SH-SY5Y (cell line): ENCODE results near the gene NSD1.

Experiments used
- GATA2 ChIP-seq: IDR thresholded peaks from 2 replicates; pipeline ENCODE4 v1.6.1; 2011; ENCODE audit warnings: mild to moderate bottlenecking, low read depth, low read length
- GATA3 ChIP-seq: IDR thresholded peaks from 2 replicates; pipeline ENCODE4 v1.6.1; 2011; ENCODE audit warnings: low read depth, mild to moderate bottlenecking, low read length, moderate library complexity

Gene NSD1

DNA sequence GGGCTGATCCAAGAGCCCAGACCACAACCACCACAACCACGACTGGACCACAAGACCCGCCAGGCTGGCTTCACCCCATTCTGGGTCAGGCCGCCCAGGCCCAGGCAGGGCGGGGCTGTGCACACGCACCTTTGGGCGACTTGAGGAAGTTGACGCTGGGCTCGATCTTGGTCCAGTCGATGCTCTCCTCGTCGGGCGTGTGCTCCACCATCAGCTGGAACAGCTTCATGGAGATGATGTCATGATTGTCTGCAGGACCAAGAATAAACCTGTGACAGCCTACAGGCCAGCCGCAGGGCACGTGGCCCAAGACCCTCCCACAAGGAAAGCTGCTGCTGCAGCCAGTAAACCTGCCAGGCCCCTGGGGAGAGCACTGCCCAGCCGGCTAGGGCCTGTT is 200.6 kb downstream of the NSD1 start:
- TF ChIP-seq GATA2, result no peak
- TF ChIP-seq GATA3, result no peak

DNA sequence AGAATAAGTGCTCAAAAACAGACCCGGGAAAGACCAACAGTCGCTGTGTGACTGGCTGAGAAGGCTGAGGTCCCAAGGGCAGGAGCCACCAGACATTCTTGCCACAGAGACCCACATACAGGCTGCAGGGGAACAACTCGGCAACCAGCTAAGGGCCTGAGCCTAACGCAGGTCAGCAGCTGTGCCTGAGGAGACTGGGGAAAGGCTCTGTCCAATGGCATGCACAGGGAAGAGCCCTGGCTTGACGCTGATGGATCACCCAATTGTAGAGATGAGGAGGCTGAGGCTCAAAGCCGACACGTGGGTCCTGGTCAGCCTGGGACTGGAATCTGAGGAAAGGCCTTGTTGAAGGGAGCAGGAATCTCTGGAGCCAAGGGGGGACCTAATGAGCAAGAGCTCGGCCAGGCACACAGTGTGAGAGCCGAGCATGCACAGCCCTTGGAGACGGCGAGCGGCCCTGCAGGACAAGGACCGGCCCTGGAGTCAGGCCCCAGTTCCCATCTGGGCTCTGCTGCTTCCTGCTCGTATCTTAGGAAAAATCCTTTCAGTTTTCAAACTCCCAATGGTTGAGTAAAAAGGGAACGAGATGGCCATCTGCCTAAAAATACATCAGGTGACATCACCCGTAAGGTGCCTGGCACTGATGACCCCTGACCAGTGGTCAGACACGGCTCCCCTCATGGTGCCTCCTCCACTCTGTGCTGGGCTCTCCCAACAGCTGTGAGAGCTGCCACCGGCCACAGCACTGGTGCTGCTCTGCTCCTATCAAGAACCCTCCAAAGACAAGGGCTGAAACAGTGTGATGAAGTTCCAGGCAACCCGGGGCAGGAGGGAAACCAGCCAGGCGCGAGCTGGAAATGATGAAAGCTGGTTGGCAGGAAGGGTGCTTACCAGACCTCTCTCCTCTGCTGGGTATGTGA is 201.5 kb downstream of the NSD1 start:
- TF ChIP-seq GATA3, result no peak
- TF ChIP-seq GATA2, result no peak

DNA sequence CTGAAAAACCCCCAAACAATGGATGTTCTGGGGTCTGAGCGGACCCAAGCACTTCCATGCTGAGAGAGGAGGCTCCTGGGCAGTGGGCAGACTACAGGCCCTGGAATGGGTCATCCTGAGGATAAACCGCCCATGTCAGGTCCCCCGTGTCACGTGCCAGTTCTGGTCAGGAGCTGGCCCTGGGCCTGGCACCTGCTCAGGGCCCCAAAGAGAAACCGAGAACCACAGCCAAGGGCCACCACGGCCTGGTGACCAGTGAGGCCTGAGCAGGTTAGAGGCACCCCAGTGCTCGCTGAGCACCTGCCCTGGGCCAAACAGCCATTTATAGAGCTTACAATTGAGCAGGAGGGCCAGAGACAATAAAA is 202.1 kb downstream of the NSD1 start:
- TF ChIP-seq GATA2 (no peak), GATA3 (no peak)

DNA sequence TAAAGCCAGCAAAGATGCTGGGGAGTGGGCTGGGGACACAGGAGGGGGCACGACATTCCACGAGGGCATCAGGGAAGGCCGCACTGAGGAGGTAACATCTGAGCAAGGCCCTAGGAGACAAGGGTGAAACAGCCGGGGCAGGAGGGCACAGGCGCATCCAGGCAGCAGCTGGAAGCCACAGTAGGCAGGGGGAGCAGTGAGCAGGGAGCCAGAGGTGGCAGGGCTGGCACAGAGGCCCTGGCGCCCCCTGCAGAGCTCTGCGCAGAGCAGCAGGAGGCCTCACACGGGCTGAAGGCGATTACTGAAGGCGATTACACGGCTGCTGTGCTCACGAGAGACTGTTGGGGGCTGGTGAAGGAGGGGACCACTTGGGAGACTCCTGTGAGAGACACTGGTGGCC is 202.5 kb downstream of the NSD1 start:
- TF ChIP-seq GATA2 (no peak), GATA3 (no peak)

DNA sequence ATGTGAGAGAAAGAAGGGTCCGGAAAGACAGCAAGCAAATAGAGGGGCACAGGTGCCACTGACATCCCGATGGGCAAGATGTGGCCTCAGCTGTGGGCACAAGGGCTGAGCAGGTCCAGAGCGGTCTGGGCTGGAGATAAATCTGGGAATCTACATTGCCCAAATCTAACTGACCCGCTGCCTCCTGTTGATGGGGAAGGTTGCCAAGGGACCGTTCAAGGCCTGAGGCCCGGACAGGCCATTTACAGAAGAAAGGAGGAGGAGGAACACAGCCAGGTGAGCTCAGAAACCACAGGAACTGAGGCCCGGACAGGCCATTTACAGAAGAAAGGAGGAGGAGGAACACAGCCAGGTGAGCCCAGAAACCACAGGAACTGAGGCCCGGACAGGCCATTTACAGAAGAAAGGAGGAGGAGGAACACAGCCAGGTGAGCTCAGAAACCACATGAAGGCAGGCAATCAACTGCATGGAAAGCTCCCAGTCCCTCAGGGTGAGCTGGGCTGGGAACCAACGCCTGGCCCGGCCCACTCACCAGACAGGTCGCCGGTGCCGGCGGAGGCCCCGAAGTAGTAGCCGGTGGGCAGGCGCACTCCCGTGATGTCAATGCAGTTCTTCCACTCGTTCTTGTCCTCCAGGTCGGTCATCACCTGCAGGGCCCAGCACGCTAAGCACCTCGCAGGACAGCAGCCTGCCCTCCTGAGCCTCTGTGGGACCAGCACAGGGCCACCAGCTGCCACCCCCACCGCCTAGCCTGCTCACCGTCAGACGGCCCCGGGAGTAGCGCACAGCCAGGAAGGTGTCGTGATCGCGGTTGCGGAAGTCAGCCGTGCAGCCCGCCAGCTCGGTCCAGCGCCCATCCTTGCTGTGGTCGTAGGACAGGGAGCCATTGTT is 203.3 kb downstream of the NSD1 start:
- no peak for TF ChIP-seq GATA2
- no peak for TF ChIP-seq GATA3

DNA sequence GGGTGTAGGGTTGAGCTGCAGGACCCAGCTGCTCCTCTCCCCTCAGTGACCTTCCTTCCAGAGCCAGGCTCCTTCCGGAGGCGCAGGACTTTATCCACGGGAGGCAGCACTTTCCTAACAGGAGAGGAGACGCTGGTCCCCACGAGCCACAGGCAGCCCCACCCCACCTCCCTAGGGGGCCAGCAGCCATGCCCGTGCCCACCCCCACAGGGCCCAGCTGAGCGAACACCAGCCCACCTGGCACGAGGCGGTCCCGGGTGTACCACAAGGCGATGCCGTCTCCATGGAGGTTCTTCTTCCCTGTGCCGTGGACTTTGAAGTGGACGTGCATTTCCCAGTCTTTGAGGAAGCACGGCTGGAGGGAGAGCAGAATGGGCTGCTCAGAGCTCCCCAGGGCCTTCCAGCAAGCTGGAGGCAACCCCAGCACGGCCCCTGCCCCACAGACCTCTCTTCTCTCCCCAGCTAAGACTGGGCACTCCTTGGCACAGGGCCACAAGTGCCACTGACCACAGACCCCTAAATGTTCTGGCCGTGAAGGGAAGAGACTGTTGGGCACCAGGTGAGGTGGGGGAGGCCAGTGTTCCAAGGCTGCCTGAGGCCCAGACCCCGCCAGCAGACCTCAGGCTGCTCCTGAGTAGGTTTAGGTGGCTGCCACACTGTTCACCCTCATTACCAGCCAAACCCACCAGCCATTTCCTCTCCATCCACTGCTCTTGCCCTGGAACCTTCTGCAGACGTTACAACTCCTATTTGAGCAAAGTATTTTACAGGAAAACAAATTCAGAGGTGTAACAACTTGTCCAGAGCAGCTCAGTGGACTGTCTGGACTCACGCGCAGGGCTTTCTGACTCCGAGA is 204.9 kb downstream of the NSD1 start:
- TF ChIP-seq GATA3 (no peak), GATA2 (no peak)

DNA sequence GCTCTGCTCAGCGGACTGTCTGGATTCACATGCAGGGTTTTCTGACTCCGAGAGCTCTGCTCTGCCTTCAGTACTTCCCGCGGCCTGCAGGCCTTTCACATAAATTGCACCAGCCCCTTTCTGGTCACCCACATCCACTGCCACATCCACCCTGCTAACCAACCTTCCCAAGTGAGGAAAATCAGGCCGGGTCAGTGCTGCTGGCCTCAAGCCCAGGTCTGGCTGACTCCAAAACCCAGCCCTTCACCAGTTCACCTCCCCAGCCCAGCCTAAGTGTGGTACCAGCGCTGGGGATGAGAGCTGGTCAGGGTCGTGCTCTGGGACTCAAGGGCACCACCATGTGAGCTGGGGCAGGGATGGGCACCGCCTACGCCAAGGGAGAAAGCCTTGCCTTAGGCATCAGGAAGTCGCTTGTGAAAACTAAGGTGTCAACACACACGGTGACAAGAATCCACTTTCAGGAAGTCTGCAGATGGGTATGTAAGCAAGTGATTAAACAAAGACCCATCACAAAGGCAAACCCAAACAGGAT is 205.6 kb downstream of the NSD1 start:
- TF ChIP-seq GATA2, result no peak
- TF ChIP-seq GATA3, result no peak

DNA sequence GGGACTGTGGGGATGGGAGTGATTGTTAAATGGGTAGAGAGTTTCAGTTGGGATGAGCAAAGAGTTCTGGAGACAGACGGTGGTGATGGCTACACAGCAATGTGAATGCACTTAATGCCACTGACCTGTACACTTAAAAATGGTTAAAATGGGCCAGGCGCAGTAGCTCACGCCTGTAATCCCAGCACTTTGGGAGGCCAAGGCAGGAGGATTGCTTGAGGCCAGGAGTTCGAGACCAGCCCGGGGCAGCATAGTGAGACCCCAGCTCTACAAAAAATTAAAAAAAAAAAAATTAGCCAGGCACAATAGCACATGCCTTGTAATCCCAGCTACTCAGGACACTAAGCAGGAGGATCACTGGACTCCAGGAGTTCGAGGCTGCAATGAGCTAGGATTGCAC is 210.2 kb downstream of the NSD1 start:
- TF ChIP-seq GATA2, result no peak
- TF ChIP-seq GATA3, result no peak

DNA sequence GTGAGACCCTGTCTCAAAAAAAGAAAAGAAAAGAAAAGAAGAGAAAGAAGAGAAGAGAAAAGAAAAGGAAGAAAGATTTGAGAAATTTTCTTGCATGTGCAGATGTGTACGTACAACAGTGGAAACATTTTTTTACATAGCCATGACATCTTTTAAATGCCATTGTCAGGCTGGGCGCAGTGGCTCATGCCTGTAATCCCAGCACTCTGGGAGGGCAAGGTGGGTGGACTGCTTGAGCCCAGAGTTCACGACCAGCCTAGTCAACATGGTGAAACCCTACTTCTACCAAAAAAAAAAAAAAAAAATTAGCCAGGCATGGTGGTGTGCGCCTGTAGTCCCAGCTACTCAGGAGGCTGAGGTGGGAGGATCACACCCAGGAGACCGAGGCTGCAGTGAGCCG is 211.3 kb downstream of the NSD1 start:
- TF ChIP-seq GATA3 (no peak), GATA2 (no peak)

DNA sequence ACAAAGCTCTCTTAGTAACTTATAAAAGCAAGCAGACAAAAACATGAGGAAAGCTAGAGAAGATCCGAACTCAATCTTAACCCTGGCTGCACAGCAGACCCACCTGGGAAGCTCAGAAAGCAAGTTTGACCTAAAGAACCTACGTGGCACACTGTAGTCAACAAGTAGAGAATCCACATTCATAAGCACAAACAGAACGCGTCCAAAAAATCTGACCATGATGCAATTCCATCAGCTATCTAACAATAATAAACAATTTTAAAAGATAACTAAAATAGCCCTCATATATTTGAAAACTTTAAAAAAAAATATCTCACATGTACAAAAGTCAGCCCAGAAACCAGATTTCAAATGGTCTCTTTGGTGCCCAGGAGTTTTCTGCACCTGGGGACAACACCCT is 213.2 kb downstream of the NSD1 start:
- TF ChIP-seq GATA2 (no peak), GATA3 (no peak)

DNA sequence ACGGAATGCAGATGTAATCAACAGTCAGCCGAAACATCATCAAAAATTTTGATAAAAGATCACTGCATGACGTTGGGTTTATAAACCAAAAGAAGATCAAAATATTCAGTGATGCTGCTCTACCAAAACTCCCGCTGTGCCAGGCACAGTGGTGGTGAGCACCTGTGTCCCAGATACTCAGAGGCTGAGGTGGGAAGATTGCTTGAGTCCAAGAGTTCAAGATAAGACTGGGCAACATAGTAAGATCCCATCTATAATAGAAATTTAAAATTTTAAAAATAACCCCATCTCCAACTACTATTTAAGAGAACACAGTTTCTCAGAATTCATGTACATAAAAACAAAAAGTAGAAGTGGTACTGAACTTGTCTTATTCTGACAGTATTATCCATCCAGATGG is 214.1 kb downstream of the NSD1 start:
- TF ChIP-seq GATA2 (no peak), GATA3 (no peak)

DNA sequence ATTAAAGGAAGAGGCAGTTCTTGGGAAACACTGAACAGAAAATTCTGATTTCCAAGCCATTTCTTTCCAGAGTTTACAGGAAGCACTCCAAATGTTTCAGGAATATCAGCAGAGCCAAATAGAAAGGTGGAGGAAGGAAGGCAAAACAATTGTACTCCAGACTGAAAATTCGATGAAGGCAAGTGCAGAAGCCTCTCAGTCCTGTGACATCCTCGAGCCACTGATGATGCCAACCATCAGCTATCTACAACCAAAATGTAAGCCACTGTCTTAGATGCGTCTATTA is 215.7 kb downstream of the NSD1 start:
- TF ChIP-seq GATA2 (no peak), GATA3 (no peak)

DNA sequence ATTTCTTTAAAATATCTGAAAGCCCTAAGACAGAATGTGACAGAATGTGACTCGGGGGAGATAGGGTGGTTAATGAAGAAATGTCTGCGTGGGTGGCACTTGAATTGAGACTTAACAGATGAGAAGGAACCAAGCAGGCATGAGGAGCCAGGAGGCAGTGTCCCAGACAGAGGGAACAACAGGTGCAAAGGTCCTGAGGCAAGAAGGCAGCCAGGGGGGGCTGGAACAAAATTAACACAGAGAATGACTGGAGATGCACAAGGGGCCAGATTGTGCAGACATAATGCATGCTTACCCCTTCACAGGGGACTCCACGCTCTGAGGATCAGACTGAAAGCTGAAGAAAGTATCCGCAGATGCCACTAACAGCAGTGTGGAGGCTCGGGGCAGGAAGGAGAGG is 216.2 kb downstream of the NSD1 start:
- no peak for TF ChIP-seq GATA3
- TF ChIP-seq GATA2, result no peak
